GM12874 (cell line): ENCODE measurements around the gene GNPNAT1.

Source experiments
- TF ChIP-seq, protein P1 (sequence below): IDR thresholded peaks from 2 replicates; pipeline ENCODE4 v1.5.1; 2011; ENCODE audit warnings: low read depth, mild to moderate bottlenecking, control low read depth, low read length, moderate library complexity; ENCODE audit not compliant: insufficient read depth

GNPNAT1 gene

DNA sequence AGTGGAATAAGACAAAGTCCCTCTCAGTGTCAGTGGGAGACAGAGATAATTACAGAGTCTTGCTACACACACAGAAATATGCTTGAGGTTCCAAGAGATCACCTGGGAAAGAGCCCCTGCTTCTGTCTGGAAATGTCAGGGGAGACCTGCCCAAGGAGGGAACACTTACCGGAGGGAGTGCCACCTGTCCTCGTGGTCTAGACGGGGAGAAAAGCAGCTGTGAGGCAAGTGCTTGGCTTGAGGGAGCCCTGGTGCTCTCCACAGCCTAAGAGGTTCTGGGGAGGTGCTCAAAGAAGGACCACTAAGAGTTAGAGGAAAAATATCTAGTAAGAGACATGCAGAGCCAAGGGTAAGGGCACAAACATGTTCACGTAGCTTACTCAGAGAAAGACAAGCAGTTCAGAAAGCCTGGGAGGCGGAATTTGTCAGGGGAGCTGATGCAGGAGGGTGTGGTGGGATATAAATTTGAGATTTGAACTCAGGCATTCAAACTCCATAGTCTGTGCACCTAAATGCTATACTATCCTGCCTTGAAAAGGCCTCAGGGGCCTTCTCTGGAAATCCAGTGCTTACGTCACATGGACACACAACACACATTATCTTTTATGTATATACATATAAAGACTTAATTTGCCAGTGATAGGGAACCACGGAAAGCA is 38.2 kb upstream of the GNPNAT1 start:
- TF ChIP-seq, protein P1, sequence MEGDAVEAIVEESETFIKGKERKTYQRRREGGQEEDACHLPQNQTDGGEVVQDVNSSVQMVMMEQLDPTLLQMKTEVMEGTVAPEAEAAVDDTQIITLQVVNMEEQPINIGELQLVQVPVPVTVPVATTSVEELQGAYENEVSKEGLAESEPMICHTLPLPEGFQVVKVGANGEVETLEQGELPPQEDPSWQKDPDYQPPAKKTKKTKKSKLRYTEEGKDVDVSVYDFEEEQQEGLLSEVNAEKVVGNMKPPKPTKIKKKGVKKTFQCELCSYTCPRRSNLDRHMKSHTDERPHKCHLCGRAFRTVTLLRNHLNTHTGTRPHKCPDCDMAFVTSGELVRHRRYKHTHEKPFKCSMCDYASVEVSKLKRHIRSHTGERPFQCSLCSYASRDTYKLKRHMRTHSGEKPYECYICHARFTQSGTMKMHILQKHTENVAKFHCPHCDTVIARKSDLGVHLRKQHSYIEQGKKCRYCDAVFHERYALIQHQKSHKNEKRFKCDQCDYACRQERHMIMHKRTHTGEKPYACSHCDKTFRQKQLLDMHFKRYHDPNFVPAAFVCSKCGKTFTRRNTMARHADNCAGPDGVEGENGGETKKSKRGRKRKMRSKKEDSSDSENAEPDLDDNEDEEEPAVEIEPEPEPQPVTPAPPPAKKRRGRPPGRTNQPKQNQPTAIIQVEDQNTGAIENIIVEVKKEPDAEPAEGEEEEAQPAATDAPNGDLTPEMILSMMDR, result no peak

DNA sequence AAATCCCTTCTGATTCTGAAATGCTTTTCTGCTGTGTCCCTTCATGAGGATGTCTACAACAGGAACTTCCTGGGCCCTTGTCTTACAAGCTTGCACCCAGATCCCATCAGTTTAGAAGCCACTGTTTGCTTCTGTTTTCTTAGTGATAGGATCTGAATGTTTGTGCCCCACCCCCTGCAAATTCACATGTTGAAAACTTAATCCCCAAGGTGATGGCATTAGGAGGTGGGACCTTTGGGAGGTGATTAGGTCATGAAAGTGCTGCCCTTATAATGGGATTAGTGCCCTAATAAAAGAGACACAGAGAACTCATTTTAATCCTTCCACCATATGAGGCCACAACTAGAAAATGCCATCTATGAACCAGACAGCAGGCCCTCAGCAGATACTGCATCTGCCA is 36.0 kb upstream of the GNPNAT1 start:
- TF ChIP-seq, protein P1, result no peak

DNA sequence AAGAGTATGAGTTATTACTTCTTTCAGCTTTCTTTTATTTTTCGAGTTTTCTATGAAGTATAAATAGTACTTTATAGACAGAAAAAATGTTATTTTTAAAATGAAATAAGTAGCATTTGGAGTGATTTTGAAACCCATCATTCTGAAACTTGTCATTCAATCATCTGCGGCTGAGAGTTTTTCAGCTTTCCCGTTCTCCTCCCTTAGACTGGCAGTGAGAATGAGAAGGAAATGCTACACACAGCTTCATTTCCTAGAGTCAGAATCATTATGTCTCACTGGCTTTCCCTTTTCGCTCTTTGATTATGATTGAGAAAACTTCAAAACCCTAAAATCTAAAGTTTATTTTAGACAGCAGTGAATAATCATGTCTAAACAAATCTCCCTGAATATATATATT is 33.7 kb upstream of the GNPNAT1 start:
- TF ChIP-seq, protein P1, result no peak

DNA sequence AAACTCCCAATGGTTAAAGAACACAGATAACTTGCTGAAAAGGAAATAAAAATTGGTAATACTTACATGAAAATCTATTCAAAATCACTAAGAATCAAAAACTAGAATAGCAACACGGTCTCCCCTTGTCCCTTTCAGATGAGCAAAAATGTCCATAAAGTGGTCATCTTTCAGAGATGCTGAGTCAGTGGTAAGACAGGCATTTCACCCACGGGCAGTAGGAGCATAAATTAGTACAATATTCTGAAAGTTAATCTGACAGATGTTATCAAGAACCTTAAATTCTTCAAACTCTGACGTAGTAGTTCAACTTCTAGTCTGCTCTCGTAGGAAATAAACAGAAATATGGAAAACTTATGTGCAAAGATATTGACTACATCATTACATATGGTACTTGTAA is 33.1 kb upstream of the GNPNAT1 start:
- TF ChIP-seq, protein P1, result no peak

DNA sequence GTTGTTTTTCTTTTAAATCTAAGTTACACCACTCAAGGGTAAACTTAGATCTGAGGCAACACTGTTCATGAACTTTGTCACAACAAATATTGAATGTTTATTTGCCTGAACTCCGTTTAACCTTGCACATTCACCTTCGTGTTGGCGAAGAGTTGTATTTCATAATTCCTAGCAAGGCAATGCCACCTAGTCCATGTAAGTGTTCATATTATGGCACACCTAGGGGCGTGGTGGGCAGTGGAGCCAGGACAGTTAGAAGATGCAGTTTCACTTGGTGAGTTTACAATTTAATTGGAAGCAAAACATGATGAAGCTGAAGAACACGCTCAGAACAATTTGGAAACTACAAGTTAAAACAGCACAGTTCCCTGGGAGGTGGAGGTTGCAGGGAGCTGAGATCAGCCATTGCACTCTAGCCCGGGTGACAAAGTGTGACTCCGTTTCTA is 30.4 kb upstream of the GNPNAT1 start:
- TF ChIP-seq, protein P1, result no peak

DNA sequence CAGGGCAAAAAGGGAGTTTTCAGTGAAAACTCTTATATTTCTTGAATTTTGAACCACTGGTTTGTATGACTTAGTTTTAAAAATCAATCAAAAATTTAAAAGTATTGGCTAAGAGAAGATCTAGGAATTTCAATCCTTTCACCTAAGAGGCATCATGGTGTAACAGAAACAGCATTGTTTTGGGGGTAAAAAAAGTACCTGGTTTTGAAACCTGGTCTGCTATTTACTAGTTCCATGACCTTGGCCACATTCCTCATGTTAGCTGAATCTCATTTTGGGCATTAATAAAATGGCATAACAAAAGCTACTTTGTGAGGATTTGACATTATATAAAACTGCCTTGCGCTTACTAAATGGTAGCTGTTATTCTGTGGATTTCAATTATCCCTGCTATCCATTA is 16.7 kb upstream of the GNPNAT1 start:
- TF ChIP-seq, protein P1, result no peak

DNA sequence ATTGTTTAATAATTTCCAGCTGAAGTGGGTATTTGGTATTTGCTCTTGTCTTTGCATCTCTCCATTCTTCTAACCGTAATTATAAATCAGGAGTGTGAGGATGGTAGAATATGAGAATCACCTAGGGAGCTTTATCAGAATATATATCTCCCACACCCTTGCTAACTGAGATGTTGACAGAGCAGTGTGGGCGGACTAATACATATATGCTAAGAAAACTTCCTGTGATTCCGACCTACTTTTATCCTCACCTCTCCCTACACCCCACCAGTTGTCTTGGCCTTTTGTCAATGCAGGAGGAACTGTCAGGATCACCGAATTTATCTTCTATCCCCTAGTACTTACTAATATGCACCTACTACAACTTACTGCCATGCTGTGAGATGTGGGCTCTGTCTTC is 14.7 kb upstream of the GNPNAT1 start:
- TF ChIP-seq, protein P1, result no peak

DNA sequence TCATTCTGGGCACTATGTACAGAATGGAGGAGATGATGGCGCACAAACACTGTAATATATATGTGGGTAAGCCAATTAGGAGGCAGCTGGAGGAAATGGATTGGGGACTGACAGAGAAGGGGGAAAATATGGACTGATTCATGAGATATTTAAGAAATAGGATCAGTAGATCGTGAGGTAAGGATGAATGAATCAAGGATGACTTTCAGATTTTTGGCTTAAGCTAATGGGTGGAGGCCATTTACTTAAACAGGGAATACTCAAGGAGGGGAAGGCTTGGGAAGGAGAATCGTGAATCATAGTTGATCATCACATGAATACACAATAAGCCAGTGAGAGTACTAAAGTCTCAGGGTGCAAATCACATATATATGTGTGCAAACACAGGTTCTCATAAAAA is 11.2 kb upstream of the GNPNAT1 start:
- TF ChIP-seq, protein P1, result no peak
